ENCODE data around the gene IL10.

DNA sequence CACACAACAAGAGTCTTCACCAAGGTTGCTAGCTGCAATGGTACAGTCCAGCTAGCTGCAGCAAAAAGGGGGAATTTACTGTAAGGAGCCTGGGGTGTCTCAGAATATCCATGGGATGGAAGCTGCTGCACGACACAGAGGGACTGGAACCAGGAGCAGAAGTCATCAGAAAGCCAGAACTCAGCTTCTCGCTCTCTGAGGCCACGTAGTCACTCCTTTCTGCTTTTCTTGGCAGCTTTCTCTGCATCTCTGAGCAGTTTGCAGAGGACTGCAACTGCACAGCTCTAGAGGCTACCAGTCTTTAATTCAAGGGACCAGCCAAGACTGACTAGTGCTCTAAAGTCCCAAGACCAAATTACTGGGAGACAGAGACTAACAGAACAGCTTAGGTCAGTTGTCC, 27.0 kb upstream of the IL10 start:
- TF ChIP-seq CTCF (IDR thresholded peaks at IDR 0.05 in 4 of 5, conservative IDR thresholded peaks at IDR 0.05 in 1 of 5) (no peak), POLR2A (IDR thresholded peaks at IDR 0.05) (no peak)
